ENCODE data around the gene MEIS3.

GRCh38 chr19:47406711-47407416 lies 12.5 kb downstream of the MEIS3 start:
- TF ChIP-seq POLR2AphosphoS5 (IDR thresholded peaks at IDR 0.05) (no peak), POLR2A (IDR thresholded peaks at IDR 0.05) (no peak)
- TF ChIP-seq, protein P1, sequence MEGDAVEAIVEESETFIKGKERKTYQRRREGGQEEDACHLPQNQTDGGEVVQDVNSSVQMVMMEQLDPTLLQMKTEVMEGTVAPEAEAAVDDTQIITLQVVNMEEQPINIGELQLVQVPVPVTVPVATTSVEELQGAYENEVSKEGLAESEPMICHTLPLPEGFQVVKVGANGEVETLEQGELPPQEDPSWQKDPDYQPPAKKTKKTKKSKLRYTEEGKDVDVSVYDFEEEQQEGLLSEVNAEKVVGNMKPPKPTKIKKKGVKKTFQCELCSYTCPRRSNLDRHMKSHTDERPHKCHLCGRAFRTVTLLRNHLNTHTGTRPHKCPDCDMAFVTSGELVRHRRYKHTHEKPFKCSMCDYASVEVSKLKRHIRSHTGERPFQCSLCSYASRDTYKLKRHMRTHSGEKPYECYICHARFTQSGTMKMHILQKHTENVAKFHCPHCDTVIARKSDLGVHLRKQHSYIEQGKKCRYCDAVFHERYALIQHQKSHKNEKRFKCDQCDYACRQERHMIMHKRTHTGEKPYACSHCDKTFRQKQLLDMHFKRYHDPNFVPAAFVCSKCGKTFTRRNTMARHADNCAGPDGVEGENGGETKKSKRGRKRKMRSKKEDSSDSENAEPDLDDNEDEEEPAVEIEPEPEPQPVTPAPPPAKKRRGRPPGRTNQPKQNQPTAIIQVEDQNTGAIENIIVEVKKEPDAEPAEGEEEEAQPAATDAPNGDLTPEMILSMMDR (IDR thresholded peaks at IDR 0.05): no peak

Data from prostate gland (tissue), 2 donors.